DOHH2 (cell line): Measurements from ENCODE around the gene CACNA1E.

ENCODE experiments used
- CTCF ChIP-seq: fragments of 200-600 bp; sonication (generic); IDR thresholded peaks from one replicate; pipeline ENCODE4 v1.5.1; 2014; ENCODE audit warnings: antibody characterized with exemption, mild to moderate bottlenecking, low read depth, low read length; ENCODE audit not compliant: poor library complexity, severe bottlenecking
- EZH2phosphoT487 ChIP-seq: fragments of 200-600 bp; sonication (generic); IDR thresholded peaks from 2 replicates; pipeline ENCODE4 v1.6.1; 2017; ENCODE audit warnings: borderline replicate concordance, mild to moderate bottlenecking, antibody characterized with exemption, low read length, moderate library complexity, mixed read lengths

GRCh38 chr1:181754103-181754502 lies 270.8 kb downstream of the CACNA1E start:
- TF ChIP-seq CTCF (no peak), EZH2phosphoT487 (no peak)
